ENCODE results near the gene WDR64. TPM values are rescaled to one million over a fixed set of nuclear protein-coding genes. Genes with fewer than 3 reads are reported as not detected.

WDR64 gene
- total RNA-seq, 1 donor from 2014 or later = 0.17 TPM

DNA sequence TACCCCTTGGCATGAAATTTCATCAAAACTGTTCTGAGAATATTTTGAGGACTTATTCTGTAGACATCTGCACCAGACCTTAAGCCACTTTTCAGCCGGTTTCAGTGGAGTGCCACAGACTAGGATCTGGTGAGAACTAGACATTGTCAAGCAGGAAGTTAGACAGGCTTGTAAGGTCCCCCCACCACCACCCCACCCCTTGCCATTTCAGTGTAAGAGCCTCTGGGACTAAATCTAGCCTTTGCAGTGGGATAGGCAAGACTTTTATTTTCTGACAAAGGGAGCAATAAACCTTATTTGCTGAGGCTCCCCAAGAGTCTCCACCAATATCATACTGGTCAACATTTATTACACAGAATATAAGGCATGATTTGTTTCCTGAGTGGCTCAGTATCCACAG is 118.0 kb downstream of the WDR64 start:
- TF ChIP-seq CTCF (IDR thresholded peaks at IDR 0.05) = no peak
- H3K27me3 Mint-ChIP-seq (ENCODE audit: low read depth) = peaks cover 11% of the 10 kb centered on the region

GRCh38 chr1:241771117-241771516 is 119.0 kb downstream of the WDR64 start:
- no peak for TF ChIP-seq CTCF (IDR thresholded peaks at IDR 0.05)
- Mint-ChIP-seq H3K9me3 (ENCODE audit: low read depth) (no peaks in the 10 kb centered on the region), H3K36me3 (ENCODE audit: low read depth) (no peaks in the 10 kb centered on the region), H3K27ac (ENCODE audit: unreplicated experiment) (no peak overlapping the region), H3K4me1 (ENCODE audit: low read depth) (peaks cover 19% of the 10 kb centered on the region), H3K4me3 (ENCODE audit: unreplicated experiment) (no peak overlapping the region), H3K27me3 (ENCODE audit: low read depth) (peaks cover 11% of the 10 kb centered on the region)
- DNase-seq (ENCODE audit: low spot score) = no peak

More for the DNA sequence above, 118.0 kb downstream of the WDR64 start:
- Mint-ChIP-seq H3K9me3 (ENCODE audit: low read depth) (no peaks in the 10 kb centered on the region), H3K27ac (ENCODE audit: unreplicated experiment) (no peak overlapping the region), H3K4me3 (ENCODE audit: unreplicated experiment) (no peak overlapping the region), H3K4me1 (ENCODE audit: low read depth) (peaks cover 13% of the 10 kb centered on the region), H3K36me3 (ENCODE audit: low read depth) (no peaks in the 10 kb centered on the region)
- no peak for DNase-seq (ENCODE audit: low spot score)

DNA sequence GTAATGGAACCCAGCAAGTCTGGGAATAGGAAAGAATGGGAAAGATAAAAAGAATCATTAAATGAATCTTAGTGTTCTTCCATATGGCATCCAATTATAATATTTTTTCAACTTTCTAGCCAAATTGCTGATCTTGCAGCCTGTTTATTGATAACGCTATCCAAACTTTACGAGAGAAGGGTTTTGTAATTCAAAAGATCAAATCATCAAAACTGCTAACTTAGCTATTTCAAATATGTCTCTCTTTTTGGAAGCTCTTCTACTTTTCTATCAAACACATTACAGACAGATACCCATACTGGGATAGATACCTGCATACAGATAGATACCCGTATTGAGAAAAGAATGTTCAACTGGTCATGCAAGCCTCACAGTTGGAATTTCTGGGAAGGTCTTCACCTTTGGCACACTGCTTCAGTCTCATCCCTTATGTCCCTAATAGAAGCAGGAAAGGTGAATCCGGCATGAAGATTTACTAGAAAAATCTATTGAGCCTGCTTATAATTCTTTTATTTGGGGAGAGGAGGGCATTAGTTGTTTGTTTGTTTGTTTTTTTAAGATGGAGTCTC is 120.9 kb downstream of the WDR64 start:
- no peak for DNase-seq (ENCODE audit: low spot score)
- TF ChIP-seq CTCF (IDR thresholded peaks at IDR 0.05) = no peak
- peaks cover 19% of the 10 kb centered on the region for H3K4me1 Mint-ChIP-seq (ENCODE audit: low read depth)
- H3K9me3 Mint-ChIP-seq (ENCODE audit: low read depth) = no peaks in the 10 kb centered on the region
- no peak overlapping the region for H3K4me3 Mint-ChIP-seq (ENCODE audit: unreplicated experiment)
- H3K27ac Mint-ChIP-seq (ENCODE audit: unreplicated experiment) = no peak overlapping the region
- H3K27me3 Mint-ChIP-seq (ENCODE audit: low read depth) = no peaks in the 10 kb centered on the region
- no peaks in the 10 kb centered on the region for H3K36me3 Mint-ChIP-seq (ENCODE audit: low read depth)

- H3K27me3 Mint-ChIP-seq (ENCODE audit: low read depth) = no peaks in the 10 kb centered on the region
- no peaks in the 10 kb centered on the region for H3K36me3 Mint-ChIP-seq (ENCODE audit: low read depth)
- H3K4me1 Mint-ChIP-seq (ENCODE audit: low read depth) = peaks cover 19% of the 10 kb centered on the region
- DNase-seq (ENCODE audit: low spot score) = no peak
- H3K27ac Mint-ChIP-seq (ENCODE audit: unreplicated experiment) = peak overlapping the region; percentile 11
- TF ChIP-seq CTCF (IDR thresholded peaks at IDR 0.05) = no peak
- H3K4me3 Mint-ChIP-seq (ENCODE audit: unreplicated experiment) = no peak overlapping the region
- H3K9me3 Mint-ChIP-seq (ENCODE audit: low read depth) = no peaks in the 10 kb centered on the region
These were observed 121.9 kb downstream of the WDR64 start for GRCh38 chr1:241773991-241774390.

GRCh38 chr1:241775021-241775420 is 122.9 kb downstream of the WDR64 start:
- no peak for DNase-seq (ENCODE audit: low spot score)
- no peak for TF ChIP-seq CTCF (IDR thresholded peaks at IDR 0.05)
- no peaks in the 10 kb centered on the region for H3K9me3 Mint-ChIP-seq (ENCODE audit: low read depth)
- no peak overlapping the region for H3K27ac Mint-ChIP-seq (ENCODE audit: unreplicated experiment)
- no peak overlapping the region for H3K4me3 Mint-ChIP-seq (ENCODE audit: unreplicated experiment)
- no peaks in the 10 kb centered on the region for H3K27me3 Mint-ChIP-seq (ENCODE audit: low read depth)
- no peaks in the 10 kb centered on the region for H3K36me3 Mint-ChIP-seq (ENCODE audit: low read depth)
- H3K4me1 Mint-ChIP-seq (ENCODE audit: low read depth) = peaks cover 19% of the 10 kb centered on the region
